ENCODE data around the gene ADARB1.
"Not testable (repeated sequence)": the region's sequence is repeated elsewhere in the genome, so short reads cannot be mapped to it uniquely, and the experiment has no call there.

Gene ADARB1

DNA sequence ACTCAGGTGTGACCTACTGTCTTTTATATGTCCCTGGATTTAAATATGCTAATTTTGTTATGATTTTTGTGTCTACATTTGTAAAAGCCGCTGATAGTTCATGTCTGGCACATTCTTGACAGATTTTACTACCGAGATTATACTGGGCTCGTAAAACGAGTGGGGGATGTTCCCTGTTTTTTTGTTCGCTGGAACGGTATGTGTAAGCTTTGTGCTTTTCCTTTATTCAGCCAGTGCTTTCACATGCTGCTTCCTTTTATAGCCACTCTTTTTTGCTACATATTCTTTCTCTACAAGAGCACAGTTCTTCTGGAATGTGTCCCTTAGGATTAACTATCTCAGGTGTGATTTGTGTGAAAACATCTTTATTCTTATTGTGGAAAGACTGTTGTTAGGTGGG, 46.6 kb downstream of the ADARB1 start:
- no peak for DNase-seq

DNA sequence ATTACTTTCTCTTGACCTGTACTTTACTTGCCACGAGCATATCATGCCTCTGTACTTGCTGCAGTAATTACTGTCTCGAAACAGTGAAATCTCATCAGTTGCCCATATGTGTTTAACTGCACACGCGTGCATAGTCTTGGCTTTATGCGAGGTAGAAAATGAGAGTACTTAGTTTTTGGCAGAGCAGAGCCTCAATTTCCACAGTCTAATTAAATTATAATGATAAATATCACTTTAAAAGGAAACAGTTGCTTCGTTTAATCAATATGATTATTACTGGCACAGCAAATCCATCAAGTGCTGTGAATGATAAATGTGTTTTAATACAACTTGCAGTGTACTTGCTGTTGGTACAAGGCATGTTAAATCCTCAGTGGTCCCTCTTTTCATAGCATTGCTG, 47.6 kb downstream of the ADARB1 start:
- DNase-seq = no peak

DNA sequence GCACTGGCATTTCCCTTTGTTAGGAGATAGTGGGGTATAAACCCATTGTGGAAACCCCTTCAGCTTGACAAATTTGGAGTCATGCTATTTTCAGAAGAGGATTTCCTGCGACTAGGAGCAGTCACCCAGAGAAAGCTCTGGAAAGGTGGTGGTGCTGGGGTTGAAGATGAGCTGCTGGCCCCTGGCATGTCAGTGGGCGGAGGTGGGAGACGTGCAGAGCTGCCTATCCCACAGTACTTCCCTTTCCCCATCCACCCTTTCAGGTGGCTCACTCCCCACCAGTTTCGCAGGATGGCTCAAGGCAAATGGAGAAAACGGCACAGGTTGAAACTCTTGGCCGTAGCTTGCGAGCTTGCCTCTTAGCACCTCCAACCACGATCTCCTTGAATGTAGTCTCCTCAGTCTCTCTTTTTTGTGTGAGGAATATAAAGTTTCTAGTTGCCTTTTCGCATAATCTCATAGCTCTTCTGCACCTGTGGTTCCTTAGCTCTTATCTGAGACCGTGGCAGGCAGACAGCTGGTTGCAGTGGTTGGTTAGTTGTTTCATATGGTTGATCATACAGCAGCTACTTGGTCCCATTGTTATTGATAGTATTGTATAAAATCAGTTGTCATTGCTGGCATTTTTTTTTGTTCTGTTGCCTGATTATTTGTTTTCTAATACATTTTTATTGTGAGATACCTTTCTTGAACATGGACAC, 48.2 kb downstream of the ADARB1 start:
- no peak for DNase-seq

DNA sequence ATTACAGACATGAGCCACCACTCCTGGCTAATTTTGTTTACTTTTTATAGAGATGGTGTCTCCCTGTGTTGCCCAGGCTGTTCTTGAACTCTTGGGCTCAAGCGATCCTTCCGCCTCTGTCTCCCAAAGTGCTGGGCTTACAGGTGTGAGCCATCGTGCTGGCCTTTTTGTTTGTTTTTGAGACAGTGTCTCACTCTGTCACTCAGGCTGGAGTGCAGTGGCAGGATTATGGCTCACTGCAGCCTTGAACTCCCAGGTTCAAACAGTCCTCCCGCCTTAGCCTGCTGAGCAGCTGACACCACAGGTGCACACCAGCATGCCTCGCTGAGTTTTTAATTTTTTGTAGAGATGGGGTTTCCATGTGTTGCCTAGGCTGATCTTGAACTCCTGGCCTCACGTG, 49.1 kb downstream of the ADARB1 start:
- no peak for DNase-seq

DNA sequence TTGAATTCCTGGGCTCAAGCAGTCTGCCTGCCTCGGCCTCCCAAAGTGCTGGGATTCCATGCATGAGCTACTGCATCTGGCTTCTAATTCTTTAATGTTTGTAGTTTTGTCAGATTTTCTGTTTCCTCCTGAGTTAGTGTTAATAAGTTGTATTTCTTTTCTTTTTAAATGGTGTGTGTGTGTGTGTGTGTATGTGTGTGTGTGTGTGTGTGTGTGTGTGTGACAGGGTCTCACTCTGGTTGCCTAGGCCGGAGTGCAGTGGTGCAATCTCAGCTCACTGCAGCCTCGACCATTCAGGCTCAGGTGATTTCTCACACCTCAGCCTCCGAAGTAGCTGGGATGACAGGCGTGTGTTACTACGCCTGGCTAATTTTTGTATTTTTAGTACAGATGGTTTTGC, 50.2 kb downstream of the ADARB1 start:
- no peak for DNase-seq

DNA sequence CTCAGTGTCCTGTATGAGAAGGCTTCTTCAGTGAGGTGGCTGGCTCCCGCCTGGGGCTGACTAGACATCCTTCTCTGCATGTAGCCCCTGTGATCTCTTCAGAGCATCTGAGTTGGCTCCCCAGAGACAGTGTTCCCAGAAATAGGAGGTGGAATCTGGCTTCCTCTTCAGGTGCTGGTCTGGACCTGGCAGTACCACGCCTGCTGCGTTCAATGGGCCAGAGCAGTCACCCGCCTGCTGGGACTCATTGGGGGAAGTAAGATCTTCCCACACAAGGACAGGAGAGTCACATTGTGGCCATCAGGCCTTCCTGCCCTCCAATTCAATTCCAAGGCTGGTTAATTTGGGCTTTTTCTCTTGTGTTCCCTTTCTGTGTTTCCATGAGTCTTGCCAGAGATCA, 51.0 kb downstream of the ADARB1 start:
- no peak for DNase-seq

DNA sequence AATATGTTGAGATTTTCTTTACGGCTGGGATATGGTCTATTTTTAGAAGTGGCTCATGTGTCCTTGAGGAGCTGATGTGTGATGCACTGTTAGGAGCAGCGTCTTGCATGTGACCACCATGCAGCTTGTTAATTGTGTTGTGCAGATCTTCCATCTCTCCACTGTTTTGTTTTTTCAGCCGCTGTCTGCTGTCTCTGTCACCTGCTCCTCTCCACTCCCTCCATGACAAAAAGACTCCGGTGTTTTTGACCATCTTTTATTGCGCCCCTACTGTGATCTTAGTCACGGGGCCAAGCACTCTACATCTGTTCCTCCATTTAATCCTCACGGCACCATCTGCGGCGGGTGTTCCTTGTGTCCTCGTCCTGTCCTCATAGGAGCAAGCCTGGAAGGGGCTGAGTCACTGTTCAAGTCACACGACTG, 51.8 kb downstream of the ADARB1 start:
- DNase-seq = no peak

DNA sequence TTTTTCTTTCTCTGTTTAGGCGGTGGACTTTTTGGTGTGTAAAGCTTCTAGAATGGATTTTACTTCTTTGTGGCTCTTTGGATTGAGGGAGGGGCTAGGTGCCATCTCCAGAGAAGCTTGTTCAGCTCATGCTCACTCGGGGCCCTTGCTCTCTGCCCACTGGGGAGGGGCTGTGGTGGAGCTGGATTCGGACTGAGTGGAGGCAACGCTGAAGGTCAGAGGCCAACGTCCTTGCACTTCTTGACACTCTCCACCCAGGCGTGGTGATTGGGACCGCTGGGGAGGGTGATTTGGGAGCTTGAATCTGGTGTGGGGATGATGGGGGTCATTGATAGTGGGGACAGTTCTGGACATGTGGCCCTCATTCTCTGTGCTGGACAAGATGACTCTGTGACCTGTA, 52.6 kb downstream of the ADARB1 start:
- DNase-seq = no peak

DNA sequence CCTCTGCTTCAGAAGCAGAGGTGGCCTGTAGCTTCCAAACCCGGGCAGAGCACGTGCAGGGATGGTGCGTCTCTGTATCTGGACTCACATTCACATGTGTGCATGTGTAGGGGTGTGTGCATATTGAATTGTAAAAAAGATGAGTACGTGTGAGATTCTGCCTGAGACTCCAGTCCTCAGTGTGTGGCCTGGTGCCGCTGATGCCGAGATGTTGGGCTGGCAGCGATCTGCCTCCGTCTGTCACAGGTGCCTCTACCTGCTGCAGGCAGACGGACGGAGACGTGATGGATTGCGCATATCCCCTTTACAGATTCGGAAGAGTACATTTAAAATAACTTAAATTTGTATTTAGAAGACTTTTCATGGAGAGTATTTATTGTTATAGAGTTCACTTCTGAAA, 53.6 kb downstream of the ADARB1 start:
- no peak for DNase-seq

DNA sequence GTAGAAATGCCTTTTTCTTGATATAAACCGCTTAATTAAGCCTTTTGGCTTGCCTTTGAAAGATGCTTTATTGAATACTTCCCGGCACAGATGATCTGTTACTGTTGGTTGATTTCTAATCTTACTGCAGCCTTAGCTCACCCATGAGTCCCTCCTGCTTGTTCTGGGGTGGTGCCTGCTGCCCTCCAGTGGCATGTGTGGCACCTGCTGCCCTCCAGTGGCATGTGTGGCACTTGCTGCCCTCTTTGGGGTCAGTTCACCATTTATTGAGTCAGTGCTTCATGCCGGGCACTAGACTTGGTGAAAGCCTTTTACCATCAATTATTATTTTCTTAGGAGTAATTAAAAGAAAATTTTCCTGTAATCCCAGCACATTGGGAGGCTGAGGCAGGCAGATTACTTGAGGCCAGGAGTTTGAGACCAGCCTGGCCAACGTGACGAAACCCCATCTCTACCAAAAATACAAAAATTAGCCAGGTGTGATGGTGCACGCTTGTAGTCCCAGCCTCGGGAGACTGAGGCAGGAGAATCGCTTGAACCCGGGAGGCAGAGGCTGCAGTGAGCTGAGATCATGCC, 54.3 kb downstream of the ADARB1 start:
- DNase-seq = peak; percentile 14

DNA sequence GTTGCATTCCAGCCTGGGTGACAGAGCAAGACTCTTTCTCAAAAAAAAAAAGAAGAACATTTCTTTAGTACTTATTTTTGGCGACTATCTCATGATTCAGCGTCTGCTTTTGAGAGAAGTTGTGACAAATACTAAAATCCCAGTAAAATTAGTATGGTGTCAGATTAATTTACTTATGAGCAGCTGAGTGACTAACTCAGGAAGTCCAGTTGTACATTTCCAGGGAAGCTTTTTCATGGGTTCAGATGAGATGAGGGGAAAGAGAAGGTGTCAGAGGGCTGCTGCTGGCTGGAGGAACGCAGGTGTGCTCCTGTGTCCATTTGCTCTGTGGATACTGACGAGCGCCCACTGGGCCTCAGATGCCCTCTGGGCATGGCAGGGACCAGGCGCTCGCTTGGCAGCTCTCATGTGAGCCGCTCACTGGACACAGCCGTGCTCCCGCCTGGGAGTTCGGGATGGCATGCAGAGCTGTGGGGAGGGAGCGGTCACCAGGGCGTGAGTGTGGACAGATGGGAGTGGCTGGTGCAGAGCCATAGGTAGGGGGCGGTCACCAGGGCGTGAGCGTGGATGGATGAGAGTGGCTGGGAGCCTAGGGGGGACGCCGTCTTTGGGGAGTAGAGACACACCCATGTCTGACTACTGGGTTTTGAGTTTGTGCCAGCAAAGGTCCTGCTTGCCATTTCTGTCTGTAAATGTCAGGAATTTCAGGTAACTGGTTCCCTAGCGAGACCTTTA, 55.0 kb downstream of the ADARB1 start:
- DNase-seq = no peak

DNA sequence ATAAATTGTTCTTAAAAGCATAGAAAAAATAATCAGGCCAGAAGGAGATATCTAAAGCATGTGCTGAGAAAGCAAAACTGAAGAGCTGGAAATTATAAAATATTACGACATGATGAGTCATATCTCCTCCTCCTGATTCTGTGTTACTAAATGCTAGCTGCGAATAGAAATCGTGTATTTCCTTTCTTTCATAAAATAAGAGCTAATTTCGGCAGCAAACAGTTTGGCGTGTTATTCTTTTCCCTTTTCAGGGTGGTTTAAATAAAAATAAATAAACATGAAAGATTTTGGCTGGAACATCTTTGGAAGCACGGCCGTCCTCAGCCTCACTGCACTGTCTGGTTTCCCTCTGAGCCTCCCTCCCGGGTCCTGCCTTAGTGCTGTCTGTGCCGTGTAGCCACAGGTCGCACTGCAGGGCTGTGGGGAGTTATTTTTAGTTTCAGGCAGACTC, 56.0 kb downstream of the ADARB1 start:
- no peak for DNase-seq

DNA sequence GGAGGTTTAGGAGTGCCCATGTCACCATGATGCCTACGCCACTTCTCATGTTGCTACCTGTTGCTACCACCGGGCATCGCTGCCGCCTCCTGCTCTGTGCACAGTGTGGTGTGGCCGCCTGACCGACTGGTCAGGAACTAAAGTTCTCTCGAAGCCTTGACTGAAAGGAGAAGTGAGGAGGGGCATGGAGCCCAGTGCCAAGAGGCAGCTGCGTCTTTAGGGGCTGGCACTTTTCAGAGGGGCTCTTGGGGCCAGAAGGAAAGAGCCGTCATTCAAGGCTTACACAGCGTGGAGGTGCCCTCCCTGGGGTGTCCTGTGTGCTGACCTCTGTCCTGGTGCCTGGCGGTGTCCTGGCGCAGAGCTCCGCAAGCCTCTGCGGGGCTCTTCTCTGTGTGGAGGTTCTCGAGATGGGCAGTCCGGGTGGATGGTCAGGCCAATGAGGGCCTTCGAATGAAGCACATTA, 57.2 kb downstream of the ADARB1 start:
- DNase-seq = no peak

DNA sequence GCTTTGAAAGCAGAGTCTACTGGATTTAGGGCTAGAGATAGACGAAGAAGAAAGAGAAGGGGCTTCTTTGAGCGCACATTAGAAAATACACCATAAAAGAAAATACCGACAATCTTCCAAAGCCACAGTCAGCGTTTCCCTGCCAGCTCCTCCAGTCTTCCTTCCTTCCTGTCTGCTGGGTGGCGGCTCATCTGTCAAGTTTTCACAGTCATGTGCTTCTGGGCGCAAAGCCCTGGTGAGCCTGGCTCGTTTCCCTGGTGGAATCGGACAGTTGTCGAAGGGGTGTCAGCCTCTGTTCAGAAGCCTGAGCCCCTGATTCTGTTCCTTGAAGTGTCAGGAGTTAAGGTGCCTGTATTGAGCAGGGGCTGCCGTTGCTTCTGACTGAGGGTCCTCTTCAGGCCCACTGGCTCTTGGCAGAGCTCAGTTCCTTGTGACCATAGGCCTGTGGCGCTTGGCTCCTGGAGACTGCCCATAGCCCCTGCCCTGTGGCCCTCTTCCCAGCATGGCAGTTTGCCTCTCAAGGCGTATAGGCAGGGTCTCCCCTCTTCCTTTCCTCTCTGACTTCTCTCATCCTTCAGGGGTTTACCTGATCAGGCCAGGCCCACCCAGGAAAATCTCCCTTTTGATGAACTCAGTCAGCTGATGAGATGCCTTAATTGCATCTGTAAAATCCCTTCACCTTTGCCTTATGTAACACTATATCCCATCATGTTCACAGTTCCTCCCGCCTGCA, 58.6 kb downstream of the ADARB1 start:
- no peak for DNase-seq

DNA sequence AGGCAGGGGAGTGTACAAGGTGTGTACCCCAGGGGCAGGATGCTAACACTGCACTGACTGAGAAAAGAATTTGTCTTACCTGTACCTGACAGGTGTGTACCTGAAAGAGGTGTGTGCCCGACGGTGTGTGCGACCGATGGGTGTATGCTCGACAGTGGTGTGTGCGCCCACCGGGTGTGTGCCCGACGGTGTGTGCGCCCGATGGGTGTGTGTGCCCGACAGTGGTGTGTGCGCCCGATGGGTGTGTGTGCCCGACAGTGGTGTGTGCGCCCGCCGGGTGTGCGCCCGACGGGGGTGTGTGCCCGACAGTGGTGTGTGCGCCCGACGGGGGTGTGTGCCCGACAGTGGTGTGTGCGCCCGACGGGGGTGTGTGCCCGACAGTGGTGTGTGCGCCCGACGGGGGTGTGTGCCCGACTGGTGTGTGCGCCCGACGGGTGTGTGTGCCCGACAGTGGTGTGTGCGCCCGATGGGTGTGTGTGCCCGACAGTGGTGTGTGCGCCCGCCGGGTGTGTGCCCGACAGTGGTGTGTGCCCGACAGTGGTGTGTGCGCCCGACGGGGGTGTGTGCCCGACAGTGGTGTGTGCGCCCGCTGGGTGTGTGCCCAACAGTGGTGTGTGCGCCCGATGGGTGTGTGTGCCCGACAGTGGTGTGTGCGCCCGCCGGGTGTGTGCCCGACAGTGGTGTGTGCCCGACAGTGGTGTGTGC, 59.3 kb downstream of the ADARB1 start:
- DNase-seq = not testable (repeated sequence)

DNA sequence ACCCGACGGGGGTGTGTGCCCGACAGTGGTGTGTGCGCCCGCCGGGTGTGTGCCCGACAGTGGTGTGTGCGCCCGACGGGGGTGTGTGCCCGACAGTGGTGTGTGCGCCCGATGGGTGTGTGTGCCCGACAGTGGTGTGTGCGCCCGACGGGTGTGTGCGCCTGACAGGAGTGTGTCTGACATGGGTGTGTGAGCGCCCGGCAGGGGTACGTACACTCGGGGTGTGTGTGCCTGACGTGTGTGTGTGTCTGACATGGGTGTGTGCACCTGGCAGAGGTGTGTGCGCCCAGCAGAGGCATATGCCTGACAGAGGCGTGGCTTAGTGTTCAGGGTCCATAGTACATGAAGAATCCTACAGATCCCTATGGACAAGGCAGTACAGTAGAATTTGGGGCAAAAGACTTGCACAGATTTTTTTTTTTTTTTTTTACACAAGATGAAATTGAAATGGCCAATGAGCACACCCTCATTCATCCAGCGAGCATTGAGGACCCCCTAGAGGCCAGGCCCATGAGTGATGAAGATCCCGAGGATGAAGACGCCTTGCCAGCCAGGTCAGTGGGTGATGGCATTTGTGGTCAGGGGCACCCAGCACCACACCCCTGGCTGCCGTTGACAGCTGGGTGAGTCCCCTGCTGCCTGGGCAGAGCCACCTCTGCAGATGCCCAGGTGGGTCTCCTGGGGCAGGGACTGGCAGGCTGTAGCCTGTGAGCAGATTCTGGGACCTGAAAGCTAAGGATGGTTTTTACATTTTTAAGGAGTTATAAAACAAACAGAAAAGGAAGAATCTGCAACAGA, 60.1 kb downstream of the ADARB1 start:
- DNase-seq = no peak

DNA sequence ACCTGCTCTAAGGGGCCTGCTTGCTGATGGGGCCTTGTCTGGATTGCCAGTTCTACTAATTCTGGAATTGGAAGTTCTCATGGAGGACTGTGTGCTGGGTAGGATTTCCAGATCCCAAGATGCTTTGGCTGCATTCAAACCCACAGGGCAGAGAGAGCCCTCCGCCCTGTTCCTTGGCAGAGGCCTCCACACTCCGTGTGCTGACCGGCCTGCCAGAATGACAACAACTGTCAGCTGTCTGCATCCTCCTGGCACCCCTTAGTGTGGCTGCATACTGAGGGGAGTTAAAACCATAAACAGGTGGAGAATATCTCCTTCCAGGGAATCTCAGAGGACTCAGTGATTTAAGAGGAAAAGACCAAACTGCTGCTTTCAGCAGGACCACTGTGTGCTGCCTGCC, 60.7 kb downstream of the ADARB1 start:
- DNase-seq = no peak

DNA sequence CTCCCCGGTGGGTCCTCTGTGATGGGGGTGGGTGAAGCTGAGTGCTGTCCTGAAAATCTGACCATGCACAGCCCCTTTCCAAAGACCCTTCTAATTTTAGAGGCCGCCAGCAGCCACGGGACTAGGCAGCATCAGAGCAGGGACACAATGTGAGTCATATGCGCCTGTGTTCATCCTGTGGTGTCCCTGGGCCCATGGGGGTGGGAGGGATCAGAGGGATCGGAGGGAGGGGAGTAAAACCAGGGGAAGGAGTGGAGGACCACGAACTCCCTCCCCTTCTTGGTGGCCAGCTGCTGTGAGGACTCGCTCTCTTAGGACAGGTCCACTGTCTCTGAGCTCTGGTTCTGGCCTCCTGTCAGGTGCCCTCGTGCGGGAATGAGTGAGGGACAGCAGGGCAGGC, 61.5 kb downstream of the ADARB1 start:
- no peak for DNase-seq

DNA sequence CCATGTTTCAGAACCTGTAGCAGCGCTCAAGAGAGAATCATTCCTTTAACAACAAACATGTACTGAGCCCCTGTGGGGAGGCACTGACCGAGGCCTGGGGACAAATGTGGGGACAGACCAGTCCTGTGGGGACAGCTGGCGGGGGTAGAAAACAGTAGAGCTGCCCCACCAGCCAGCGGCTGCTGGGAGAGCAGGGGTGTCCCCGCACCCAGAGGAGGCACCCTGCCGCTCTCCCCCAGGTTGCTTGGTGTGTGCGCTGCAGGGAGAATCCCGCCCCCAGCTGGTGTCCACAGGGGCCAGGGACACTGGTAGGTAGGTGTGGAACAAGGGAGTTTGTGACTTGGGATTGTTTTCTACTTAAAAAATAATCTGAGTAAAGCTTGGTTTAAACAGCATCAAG, 62.1 kb downstream of the ADARB1 start:
- no peak for DNase-seq

DNA sequence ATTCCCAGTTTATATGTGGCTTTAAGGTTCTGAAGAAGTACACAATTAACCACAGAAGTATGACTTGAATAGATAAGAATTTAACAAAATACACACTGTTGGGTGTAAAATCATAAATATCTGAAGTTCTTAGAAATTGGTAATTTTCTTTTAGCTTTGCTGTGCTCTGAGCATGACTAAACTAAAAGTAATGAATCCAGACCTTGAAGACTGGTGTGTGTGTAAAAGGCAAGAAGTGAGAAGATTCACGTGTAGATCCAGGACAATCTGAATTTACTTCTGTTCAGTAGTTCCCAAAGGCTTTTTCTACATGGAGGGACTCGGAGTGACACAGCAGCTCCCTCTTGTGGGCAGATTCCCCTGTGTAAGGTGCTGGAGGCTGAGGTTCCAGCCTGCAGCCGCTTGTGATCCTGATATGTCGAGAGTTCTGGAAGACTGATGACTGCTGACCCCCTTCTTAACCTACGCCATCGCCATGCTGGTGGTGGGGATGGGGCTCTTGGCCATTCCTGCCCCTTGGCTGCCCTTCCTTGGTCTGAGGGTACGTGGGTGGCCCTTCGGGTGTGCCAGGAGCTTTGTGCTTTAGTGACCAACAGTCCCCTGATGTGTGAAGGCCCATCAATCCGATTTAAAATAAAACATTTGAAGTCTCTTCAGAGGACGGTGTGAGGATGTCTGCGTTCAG, 62.7 kb downstream of the ADARB1 start:
- peak; percentile 43 for DNase-seq

DNA sequence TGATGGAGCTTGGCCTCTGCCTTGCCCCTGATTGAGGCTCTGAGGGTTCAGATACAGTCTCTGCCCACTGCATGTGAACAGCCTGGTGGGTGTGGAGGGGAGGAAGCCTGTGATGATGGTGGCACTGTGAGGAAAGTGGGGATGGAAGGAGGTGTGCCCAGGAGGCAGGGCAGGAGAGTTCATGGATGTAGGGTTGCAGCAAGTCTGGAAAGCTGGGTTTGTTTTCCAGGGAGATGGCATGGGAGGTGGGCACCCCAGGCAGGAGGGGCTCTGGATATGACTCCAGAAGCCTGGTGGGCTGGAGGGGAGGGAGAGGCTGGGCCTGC, 63.2 kb downstream of the ADARB1 start:
- no peak for DNase-seq
